Suprapubic skin (tissue), 3 donors: ENCODE data around the gene HDAC11.

ENCODE experiments used
- CTCF ChIP-seq, 2 donors: fragments of 200-600 bp in 1 of 2; fragments of 450-650 bp in 1 of 2; sonication (generic) in 1 of 2; IDR thresholded peaks; one replicate each; pipeline ENCODE4 v1.5.1; 2016 to 2019; ENCODE audit warnings: antibody characterized with exemption in 2 of 2, mild to moderate bottlenecking in 1 of 2, moderate library complexity in 1 of 2
- EP300 ChIP-seq: sonication (generic); formaldehyde crosslinking; IDR thresholded peaks from one replicate; pipeline ENCODE4 v1.6.1; 2017; ENCODE audit warnings: antibody characterized with exemption
- POLR2A ChIP-seq, 2 donors: fragments of 450-650 bp; IDR thresholded peaks; one replicate each; pipeline ENCODE4 v1.6.1; 2017; ENCODE audit warnings: antibody characterized with exemption in 2 of 2, mild to moderate bottlenecking in 2 of 2, moderate library complexity in 2 of 2

- TF ChIP-seq CTCF (IDR thresholded peaks at IDR 0.05) = no peak
- no peak for TF ChIP-seq POLR2A (IDR thresholded peaks at IDR 0.05)
- no peak for TF ChIP-seq EP300
Measured at GRCh38 chr3:13506680-13507079, 26.6 kb downstream of the HDAC11 start.
